Measurements from ENCODE around the gene SLC46A2. TPM values are rescaled to one million over a fixed set of nuclear protein-coding genes. Genes with fewer than 3 reads are reported as not detected.

Gene SLC46A2
- total and polyA plus RNA-seq, 2 of the 8 experiments (the other 6 are each of a cell fraction or from before 2014, with no cell fraction given), result 0.03 TPM; not detected in 1

- no peak overlapping the region for H3K27ac ChIP-seq (ENCODE audit: low read depth, low read length)
- WGBS, 2 experiments (ENCODE audit: extremely low coverage in 1 of 2, insufficient coverage in 1 of 2, insufficient read length in 1 of 2, insufficient replicate concordance in 2 of 2, low coverage in 1 of 2, low lambda C conversion rate in 2 of 2, missing lambda C conversion rate in 1 of 2), result 93% methylated on average over 3 of the region's 3 CpGs; no CpG with 5 or more reads in 1 of the 2 experiments
- H3K4me1 ChIP-seq (replicated peaks in 1 of 4; ENCODE audit: control insufficient read depth in 3 of 4, insufficient read depth in 4 of 4, low read length in 3 of 4), result peaks cover 0 to 8% (median 4%) of the 10 kb centered on the region in 4 experiments; a peak in 4 of 7 replicates
- H3K36me3 ChIP-seq (ENCODE audit: control insufficient read depth in 2 of 4, insufficient read depth in 4 of 4, low read length in 3 of 4), result no peaks in the 10 kb centered on the region
- FAIRE-seq, result no peak
- no peak overlapping the region for H2BK15ac ChIP-seq (ENCODE audit: low read length)
- no peak overlapping the region for H4K91ac ChIP-seq (replicated peaks; ENCODE audit: insufficient read length, low read length)
- H3K4ac ChIP-seq (replicated peaks; ENCODE audit: insufficient read length, low read depth, low read length), result no peak overlapping the region
- CTCF ChIA-PET (ENCODE audit: partially characterized antibody), result interaction anchor here (0.6 to 2.9 kb wide), 3 partner anchors 12 to 680 kb away, joined by 3 to 28 read pairs (median 4); no protein-coding TSS in a partner anchor
- no peaks in the 10 kb centered on the region; a peak in 1 of 4 replicates for H3K9me3 ChIP-seq (ENCODE audit: insufficient read depth in 2 of 2, low read depth in 1 of 2, low read length in 1 of 2)
- H3K79me1 ChIP-seq (ENCODE audit: low read depth, low read length), result no peaks in the 10 kb centered on the region
- H3K23ac ChIP-seq (ENCODE audit: insufficient read length), result no peak overlapping the region
- H3K56ac ChIP-seq (replicated peaks; ENCODE audit: insufficient read length, low read depth, low read length), result no peak overlapping the region
- no peaks in the 10 kb centered on the region for H3K79me2 ChIP-seq (ENCODE audit: control insufficient read depth in 1 of 2, insufficient read depth in 2 of 2, low read length in 2 of 2)
- no peak overlapping the region for H2BK5ac ChIP-seq (ENCODE audit: low read depth, low read length)
- H3K4me2 ChIP-seq (ENCODE audit: insufficient read depth in 1 of 2, low read depth in 2 of 2, low read length in 2 of 2), result peak overlapping the region in 1 of 2 experiments; percentile 94; a peak in 2 of 4 replicates
- no peak overlapping the region for H2AK5ac ChIP-seq (ENCODE audit: low read depth, low read length)
- H4K5ac ChIP-seq (ENCODE audit: insufficient read length, low read depth, low read length), result no peak overlapping the region
- H2BK12ac ChIP-seq (ENCODE audit: low read depth, low read length), result no peak overlapping the region
- no peaks in the 10 kb centered on the region for H4K20me1 ChIP-seq (replicated peaks in 1 of 2; ENCODE audit: control insufficient read depth in 1 of 2, insufficient read depth in 2 of 2, low read length in 2 of 2)
- no peak overlapping the region for H3K14ac ChIP-seq (ENCODE audit: insufficient read length)
- DNase-seq (ENCODE audit: low read depth in 1 of 2, low spot score in 2 of 2), result no peak
- TF ChIP-seq SIN3A (conservative IDR thresholded peaks at IDR 0.05 in 1 of 2, IDR thresholded peaks at IDR 0.05 in 1 of 2; ENCODE audit: low read depth in 1 of 2, low read length in 2 of 2) (no peak), BACH1 (IDR thresholded peaks at IDR 0.05; ENCODE audit: low read length) (no peak), JUN (IDR thresholded peaks at IDR 0.05; ENCODE audit: low read depth, low read length) (no peak), MAFK (IDR thresholded peaks at IDR 0.05; ENCODE audit: low read depth, low read length) (no peak), KDM5A (IDR thresholded peaks at IDR 0.05; ENCODE audit: low read length) (no peak), SP2 (IDR thresholded peaks at IDR 0.05; ENCODE audit: low read length) (no peak), RXRA (IDR thresholded peaks at IDR 0.05; ENCODE audit: insufficient read depth, low read depth, low read length) (no peak), TEAD4 (IDR thresholded peaks at IDR 0.05; ENCODE audit: low read depth, low read length) (no peak), TAF1 (IDR thresholded peaks at IDR 0.05; ENCODE audit: low read depth, low read length) (no peak), SIX5 (IDR thresholded peaks at IDR 0.05; ENCODE audit: low read depth, low read length) (no peak)
- no peak overlapping the region for H3K18ac ChIP-seq (ENCODE audit: extremely low read depth, low read length)
- H3K4me3 ChIP-seq (ENCODE audit: extremely low read depth in 1 of 4, insufficient read depth in 2 of 4, low read depth in 3 of 4, low read length in 4 of 4), result no peak overlapping the region
- peaks cover 14 to 36% (median 28%) of the 10 kb centered on the region in 4 experiments for H3K27me3 ChIP-seq (replicated peaks in 1 of 4; ENCODE audit: control insufficient read depth in 3 of 4, extremely low read depth in 1 of 4, insufficient read depth in 3 of 4, low read length in 3 of 4)
- no peak overlapping the region for H3K9ac ChIP-seq (replicated peaks in 1 of 4; ENCODE audit: extremely low read depth in 1 of 4, low read depth in 3 of 4, low read length in 3 of 4)
- H3K23me2 ChIP-seq (ENCODE audit: low read depth, low read length), result peaks cover 16% of the 10 kb centered on the region; the same call in 1 of the 2 replicates
- POLR2A ChIA-PET (ENCODE audit: partially characterized antibody), result no interaction called here
- H2AFZ ChIP-seq (ENCODE audit: low read length), result no peak overlapping the region
- H4K8ac ChIP-seq (ENCODE audit: extremely low read depth, insufficient read depth, low read length), result no peak overlapping the region
- no peak overlapping the region for H2BK120ac ChIP-seq (replicated peaks; ENCODE audit: low read depth, low read length)
- no peak overlapping the region for H2BK20ac ChIP-seq (ENCODE audit: low read length)
Observed at GRCh38 chr9:112891521-112891920, 845 bp upstream of the SLC46A2 start.
